ENCODE results near the gene SNX27.
"Not testable (repeated sequence)": the region's sequence is repeated elsewhere in the genome, so short reads cannot be mapped to it uniquely, and the experiment has no call there.

Gene SNX27

DNA sequence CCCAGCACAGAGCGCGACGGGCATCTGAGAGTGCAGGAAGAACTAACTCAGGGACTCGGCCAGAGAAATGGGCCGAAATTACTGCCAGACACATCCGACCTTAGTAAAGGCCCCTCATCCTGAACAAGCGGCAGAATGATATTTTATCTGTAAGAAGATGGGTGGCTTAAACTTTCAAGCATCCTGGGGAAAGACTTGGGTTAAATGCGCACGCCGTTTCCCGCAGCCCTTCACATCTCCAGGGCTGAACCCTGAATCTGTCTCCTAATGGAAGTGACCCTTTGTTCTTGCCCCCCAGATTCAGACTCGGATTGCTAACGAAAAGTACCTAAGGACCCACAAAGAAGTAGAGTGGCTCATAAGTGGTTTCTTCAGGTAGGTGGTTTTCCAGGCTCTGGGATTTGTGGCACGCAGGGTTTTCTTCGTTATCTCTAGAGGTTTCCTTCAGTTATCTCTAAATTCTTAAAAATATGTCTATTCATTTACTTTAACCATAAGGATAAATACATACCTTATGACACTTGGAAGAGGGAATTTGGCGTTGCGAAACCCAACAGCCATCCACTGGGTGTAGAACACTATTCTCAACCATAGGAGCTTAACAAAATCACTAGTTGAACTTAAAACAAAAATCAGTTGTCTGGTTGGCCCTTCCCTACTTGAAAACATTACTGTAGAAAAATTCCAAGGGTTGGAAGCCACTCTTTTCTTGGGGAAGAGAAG is 110.1 kb downstream of the SNX27 start:
- Mint-ChIP-seq H3K27ac (no peak overlapping the region), H3K27me3 (peaks cover 82% of the 10 kb centered on the region)
- DNase-seq: no peak

DNA sequence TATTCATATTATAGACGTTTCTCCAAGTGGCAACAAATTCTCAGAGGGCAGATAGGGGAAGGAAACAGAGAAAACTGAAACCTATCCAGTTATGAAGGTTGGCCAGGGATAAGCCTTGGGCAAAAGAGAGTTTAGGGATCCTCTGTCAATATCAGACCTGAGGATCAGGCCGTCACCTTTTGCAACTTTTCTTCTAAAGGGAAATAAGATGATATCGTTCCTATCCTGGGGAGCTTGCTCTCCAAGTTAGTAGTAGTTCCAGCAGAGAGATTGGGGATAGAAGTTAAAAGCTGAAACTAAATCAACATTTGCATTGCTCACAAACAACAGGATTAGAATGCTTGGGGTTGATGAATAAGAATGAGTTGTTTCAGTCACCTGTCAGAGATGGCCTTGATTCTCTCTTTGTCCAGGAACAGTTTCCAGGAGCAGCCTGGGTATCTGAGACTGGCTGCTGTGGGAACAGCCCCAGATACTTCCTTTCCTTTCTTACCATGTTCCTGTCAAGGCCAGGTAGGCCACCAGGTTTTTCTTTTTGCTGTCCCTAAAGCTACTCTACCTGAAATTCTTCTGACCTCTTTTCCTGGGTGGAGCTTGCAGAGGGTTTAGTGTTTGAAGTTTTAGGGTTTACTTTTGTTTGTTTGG is 112.0 kb downstream of the SNX27 start:
- H3K27me3 Mint-ChIP-seq: peaks cover 79% of the 10 kb centered on the region
- H3K36me3 Mint-ChIP-seq (ENCODE audit: low read depth): no peaks in the 10 kb centered on the region
- no peak overlapping the region for H3K27ac Mint-ChIP-seq
- DNase-seq: no peak
- no peak overlapping the region for H3K4me3 Mint-ChIP-seq
- no peaks in the 10 kb centered on the region for H3K9me3 Mint-ChIP-seq
- peaks cover 19% of the 10 kb centered on the region for H3K4me1 Mint-ChIP-seq (ENCODE audit: low read depth)

More for the DNA sequence above, 110.1 kb downstream of the SNX27 start:
- Mint-ChIP-seq H3K4me1 (ENCODE audit: low read depth) (peaks cover 26% of the 10 kb centered on the region), H3K9me3 (no peaks in the 10 kb centered on the region), H3K36me3 (ENCODE audit: low read depth) (no peaks in the 10 kb centered on the region), H3K4me3 (peak overlapping the region; percentile 74)

DNA sequence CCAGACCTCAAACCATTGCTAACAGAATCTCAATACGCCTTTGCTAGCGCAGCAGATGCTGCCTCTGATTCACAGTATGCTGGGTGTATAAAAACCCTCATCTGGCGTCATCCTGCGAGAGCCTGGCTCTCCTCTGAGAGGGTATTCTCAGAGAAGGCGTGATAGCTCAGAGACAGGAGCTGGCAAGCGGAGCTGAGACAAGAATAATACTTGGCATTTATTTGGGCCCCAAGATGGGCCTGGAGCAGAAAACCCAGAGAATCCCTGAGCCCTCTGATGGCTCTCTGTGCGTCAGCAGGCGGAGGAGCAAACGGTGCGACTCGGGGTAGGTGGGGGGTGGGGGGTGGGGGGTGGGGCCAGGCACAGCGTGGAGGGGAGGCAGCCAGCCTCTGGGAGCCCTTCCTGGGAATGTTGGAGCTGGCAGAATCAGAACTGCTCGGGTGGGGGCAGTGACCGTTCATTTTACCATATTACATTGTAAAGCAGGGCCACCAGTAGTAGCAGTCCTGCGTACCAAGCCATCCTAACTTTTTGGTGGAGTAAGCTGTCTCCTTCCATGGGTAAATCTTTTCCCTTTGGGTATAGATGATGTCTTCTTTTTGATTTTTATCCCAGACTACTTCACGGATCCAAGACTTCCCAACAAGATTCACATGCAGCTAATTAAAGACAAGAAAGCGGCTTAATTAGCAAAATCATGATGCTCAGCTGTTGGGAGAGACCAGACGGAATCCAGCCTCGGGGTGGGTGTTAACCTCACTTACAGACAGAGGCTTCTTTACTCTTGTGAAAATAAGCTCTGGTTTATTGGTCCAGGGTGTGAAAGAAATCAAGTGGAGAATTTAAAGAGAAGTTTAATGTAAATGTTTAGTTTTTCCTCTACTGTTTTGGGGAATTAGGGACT is 116.6 kb downstream of the SNX27 start:
- no peak for DNase-seq
- no peak overlapping the region for H3K27ac Mint-ChIP-seq
- no peaks in the 10 kb centered on the region for H3K9me3 Mint-ChIP-seq
- peaks cover 65% of the 10 kb centered on the region for H3K27me3 Mint-ChIP-seq
- no peaks in the 10 kb centered on the region for H3K36me3 Mint-ChIP-seq (ENCODE audit: low read depth)
- H3K4me1 Mint-ChIP-seq (ENCODE audit: low read depth): no peaks in the 10 kb centered on the region
- H3K4me3 Mint-ChIP-seq: no peak overlapping the region

DNA sequence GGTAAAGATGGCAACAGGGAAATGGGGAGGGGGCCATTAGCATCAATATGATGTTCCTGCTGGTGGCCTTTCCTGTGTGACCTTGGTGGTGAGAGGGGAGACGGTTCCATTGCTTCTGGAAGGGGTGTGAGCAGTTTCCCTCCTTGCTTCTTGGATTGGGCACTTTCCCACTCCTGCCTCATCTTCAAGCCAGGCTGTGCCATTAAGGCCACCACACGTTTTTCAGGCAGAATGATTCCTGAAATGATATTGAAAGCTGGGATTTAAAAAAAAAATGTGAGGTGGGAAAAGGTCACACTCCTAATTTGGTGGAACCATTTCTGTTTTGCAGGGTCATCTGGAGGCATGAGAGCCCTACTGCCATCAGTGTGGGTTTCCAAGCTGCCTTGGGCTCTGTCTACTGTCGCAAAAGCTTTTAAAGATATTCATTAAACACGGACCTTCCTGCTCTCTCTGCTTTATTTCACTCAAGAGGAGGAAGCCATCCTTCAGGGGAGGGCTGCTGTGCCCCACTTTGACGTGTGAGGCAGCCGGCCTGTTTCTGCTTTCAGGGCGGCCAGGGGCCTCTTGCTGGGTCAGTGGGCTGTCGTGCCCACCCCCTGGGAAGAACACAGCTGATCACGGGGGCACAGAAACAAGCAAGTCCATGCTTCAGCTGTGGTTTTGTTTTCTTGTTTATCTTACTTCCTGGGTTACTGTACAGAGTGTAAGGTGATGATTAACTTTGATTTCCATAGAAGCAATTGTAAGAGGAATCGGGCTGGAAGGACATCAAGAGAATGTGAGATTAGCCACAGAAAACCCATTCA is 117.5 kb downstream of the SNX27 start:
- DNase-seq: no peak
- no peak overlapping the region for H3K27ac Mint-ChIP-seq
- H3K4me3 Mint-ChIP-seq: no peak overlapping the region
- no peaks in the 10 kb centered on the region for H3K4me1 Mint-ChIP-seq (ENCODE audit: low read depth)
- peaks cover 58% of the 10 kb centered on the region for H3K27me3 Mint-ChIP-seq
- H3K36me3 Mint-ChIP-seq (ENCODE audit: low read depth): no peaks in the 10 kb centered on the region
- no peaks in the 10 kb centered on the region for H3K9me3 Mint-ChIP-seq

DNA sequence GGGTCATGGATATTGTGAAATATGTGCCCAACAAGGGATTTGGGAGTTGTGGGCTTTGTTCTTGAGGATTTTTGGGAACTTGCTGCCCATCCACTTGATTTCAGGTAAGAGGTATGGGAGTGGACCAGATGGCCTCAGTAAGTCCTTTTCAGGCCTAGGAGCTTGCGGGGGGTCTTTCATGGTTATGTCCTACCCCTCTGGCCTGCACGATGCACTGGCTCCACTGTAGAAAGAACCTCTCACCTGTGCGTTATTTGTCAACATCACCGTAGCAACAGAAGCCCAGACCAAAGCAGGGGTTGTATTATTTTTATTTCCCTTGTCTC is 118.1 kb downstream of the SNX27 start:
- DNase-seq: no peak
- Mint-ChIP-seq H3K36me3 (ENCODE audit: low read depth) (no peaks in the 10 kb centered on the region), H3K27ac (no peak overlapping the region), H3K4me3 (no peak overlapping the region), H3K9me3 (no peaks in the 10 kb centered on the region), H3K27me3 (peaks cover 58% of the 10 kb centered on the region), H3K4me1 (ENCODE audit: low read depth) (no peaks in the 10 kb centered on the region)

DNA sequence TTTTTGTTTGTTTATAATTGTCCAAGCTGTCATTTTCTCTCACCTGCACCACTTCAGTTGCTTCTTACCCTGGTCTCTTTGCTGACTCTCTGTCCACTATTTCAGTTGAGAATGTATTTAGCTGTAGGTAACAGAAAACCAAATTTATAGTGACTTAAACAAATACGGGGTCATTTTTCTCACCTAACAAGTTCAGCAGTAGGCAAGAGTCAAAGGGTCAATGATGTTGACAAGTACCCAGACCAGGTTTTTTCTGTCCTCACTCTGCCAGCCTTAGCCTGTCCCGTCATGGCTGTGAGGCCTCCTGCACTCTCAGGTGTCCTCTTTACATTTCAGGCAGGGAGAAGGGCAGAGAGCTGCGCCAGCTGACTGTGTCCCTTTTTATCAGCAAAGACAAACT is 121.3 kb downstream of the SNX27 start:
- no peaks in the 10 kb centered on the region for H3K4me1 Mint-ChIP-seq (ENCODE audit: low read depth)
- peaks cover 31% of the 10 kb centered on the region for H3K27me3 Mint-ChIP-seq
- no peak for DNase-seq
- H3K9me3 Mint-ChIP-seq: peaks cover 6% of the 10 kb centered on the region
- no peak overlapping the region for H3K4me3 Mint-ChIP-seq
- no peaks in the 10 kb centered on the region for H3K36me3 Mint-ChIP-seq (ENCODE audit: low read depth)
- H3K27ac Mint-ChIP-seq: no peak overlapping the region

DNA sequence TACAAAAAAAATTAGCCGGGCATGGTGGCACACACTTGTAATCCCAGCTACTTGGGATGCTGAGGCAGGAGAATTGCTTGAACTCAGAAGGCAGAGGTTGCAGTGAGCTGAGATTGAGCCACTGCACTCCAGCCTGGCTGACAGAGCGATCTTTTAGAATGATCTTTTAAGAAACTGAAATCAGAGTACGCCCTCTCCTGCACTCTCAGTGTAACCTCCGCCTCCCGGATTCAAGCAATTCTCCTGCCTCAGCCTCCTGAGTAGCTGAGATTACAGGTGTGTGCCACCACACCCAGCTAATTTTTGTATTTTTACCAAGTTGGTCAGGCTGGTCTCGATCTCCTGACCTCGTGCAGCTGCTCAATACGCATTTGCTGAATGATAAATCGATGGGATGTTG is 122.1 kb downstream of the SNX27 start:
- Mint-ChIP-seq H3K27me3 (peaks cover 24% of the 10 kb centered on the region), H3K9me3 (peaks cover 11% of the 10 kb centered on the region)
- not testable (repeated sequence) for H3K4me3 Mint-ChIP-seq; H3K36me3 Mint-ChIP-seq (ENCODE audit: low read depth); H3K27ac Mint-ChIP-seq; DNase-seq; H3K4me1 Mint-ChIP-seq (ENCODE audit: low read depth)

DNA sequence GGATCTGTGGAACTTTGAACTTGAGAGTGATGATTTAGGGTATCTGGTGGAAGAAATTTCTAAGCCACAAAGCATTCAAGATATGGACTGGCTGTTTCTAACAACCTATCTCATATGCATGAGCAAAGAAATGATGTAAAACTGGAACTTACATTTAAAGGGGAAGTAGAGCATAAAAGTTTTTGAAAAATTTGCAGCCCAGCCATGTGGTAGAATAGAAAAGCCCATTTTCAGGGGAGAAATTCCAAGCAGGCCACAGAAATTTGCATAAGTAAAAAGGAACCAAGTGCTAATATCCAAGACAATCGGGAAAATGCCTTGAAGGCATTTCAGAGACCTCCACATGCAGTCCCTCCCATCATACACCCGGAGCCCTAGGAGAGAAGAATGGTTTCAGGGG is 125.2 kb downstream of the SNX27 start:
- DNase-seq: no peak
- Mint-ChIP-seq H3K4me3 (no peak overlapping the region), H3K27ac (no peak overlapping the region), H3K36me3 (ENCODE audit: low read depth) (no peaks in the 10 kb centered on the region), H3K9me3 (peaks cover 11% of the 10 kb centered on the region), H3K27me3 (peaks cover 8% of the 10 kb centered on the region), H3K4me1 (ENCODE audit: low read depth) (peaks cover 2% of the 10 kb centered on the region)

DNA sequence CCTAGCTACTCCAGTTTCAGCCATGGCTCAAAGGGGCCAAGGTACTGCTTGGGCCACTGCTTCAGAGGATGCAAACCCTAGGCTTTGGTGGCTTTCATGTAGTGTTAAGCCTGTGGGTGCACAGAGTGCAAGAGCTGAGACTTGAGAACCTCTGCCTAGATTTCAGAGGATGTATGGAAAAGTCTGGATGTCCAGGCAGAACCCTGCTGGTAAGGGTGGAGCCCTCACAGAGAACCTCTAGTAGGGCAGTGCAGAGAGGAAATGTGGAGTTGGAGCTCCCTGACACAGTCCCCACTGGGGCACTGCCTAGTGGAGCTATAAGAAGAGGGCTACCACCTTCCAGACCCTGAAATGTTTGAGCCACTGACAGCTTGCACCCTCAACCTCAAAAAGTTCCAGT is 125.6 kb downstream of the SNX27 start:
- Mint-ChIP-seq H3K27me3 (peaks cover 6% of the 10 kb centered on the region), H3K4me3 (no peak overlapping the region), H3K9me3 (peaks cover 11% of the 10 kb centered on the region), H3K4me1 (ENCODE audit: low read depth) (peaks cover 2% of the 10 kb centered on the region), H3K27ac (no peak overlapping the region), H3K36me3 (ENCODE audit: low read depth) (no peaks in the 10 kb centered on the region)
- no peak for DNase-seq

DNA sequence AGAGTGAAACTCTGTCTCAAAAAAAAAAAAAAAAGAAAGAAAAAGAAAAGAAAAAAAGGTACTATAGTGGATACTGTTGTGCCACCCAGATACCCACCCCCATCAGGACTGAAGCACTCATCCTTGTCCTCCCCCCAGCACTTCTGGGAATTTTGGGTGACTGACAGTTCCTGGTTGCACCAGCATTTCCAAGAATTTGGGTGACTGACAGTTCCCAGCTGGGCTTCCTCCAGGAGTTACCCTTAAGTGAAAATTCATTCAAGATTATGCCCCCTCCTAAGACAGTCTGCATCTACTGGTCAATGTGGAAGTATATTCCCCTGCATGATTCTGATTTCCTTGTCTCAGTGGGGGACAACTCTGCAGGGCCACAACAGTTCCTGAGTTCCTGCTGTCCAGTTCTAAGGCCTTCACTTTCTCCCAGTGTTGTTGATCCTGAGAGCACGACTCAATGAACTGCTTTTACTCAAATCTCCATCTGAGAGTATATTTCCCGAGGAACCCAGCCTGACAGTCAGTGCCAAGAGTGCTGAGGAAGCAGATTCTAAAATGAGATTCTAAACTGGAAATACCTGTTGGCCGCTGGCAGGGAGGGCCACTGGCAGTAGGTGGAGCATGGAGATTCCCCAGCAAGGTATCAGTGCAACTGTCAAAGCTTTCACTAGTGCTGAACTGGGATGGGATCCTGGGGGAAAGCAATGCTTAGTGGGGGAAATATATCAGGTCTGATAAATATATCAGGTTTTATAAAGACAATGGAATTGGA is 127.9 kb downstream of the SNX27 start:
- Mint-ChIP-seq H3K4me3 (no peak overlapping the region), H3K4me1 (ENCODE audit: low read depth) (peaks cover 2% of the 10 kb centered on the region), H3K27me3 (no peaks in the 10 kb centered on the region), H3K36me3 (ENCODE audit: low read depth) (no peaks in the 10 kb centered on the region), H3K27ac (no peak overlapping the region), H3K9me3 (peaks cover 11% of the 10 kb centered on the region)
- DNase-seq: no peak

DNA sequence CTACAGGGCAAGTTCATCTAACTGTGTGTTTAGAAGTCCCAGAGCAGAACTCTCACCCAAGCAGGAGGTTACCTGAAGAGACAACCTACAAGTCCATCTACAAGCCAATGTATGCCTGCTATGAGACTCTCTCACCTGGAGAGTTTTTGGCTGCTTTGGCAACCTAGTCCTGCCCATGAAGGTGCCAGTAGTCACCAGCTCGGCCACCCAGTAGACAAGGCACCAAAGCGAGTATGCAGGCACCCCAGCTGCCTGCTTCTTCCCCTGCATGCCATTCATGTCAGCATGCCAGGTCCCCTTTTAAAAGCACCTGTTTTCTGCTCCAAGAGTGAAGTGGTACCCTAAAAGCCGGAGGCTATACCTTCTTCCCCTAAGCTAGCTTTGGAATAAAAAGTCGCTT is 129.7 kb downstream of the SNX27 start:
- DNase-seq: no peak
- H3K27ac Mint-ChIP-seq: no peak overlapping the region
- H3K36me3 Mint-ChIP-seq (ENCODE audit: low read depth): no peaks in the 10 kb centered on the region

More for the DNA sequence above, 129.7 kb downstream of the SNX27 start:
- no peak overlapping the region for H3K4me3 Mint-ChIP-seq
- peaks cover 11% of the 10 kb centered on the region for H3K9me3 Mint-ChIP-seq
- H3K4me1 Mint-ChIP-seq (ENCODE audit: low read depth): peaks cover 2% of the 10 kb centered on the region
- H3K27me3 Mint-ChIP-seq: no peaks in the 10 kb centered on the region
